ENCODE measurements around the gene SMIM11. TPM values are rescaled to one million over a fixed set of nuclear protein-coding genes. Genes with fewer than 3 reads are reported as not detected.

SMIM11 gene
- total and polyA plus RNA-seq, 2 of the 4 experiments (the other 2 are of a cell fraction): 3.6 to 8.8 TPM

DNA sequence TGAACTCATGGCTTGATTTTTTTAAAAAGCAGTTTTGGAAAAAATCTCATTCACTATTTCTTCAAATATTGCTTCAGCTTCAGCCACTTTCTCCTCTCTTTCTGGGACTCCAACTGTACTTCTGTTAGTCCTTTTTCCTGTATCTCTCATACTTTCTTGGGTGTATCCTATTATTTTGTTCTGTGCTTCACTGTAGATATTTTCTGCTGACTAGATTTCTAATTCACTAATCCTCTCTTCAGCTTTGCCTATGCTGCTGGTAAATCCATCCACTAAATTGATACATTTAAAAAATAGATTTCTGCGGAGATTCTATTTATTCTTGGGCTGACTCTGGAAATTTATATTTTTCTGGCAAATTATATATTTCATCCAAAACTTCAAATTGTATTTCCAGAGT is 16.4 kb upstream of the SMIM11 start:
- Histone ChIP-seq H4K8ac (ENCODE audit: low read depth in 2 of 2, low read length in 2 of 2) (no peak overlapping the region), H3K14ac (replicated peaks; ENCODE audit: low read depth, low read length) (no peak overlapping the region), H4K91ac (ENCODE audit: insufficient read depth, low read depth, low read length) (no peak overlapping the region), H3K18ac (ENCODE audit: low read depth, low read length) (no peak overlapping the region), H2BK20ac (ENCODE audit: low read depth, low read length) (no peak overlapping the region), H2AFZ (replicated peaks; ENCODE audit: low read length, poor library complexity) (no peak overlapping the region), H3K9me1 (ENCODE audit: insufficient read depth, low read length) (no peaks in the 10 kb centered on the region), H3K79me1 (ENCODE audit: low read depth in 1 of 2, low read length in 2 of 2) (no peaks in the 10 kb centered on the region), H3K56ac (ENCODE audit: extremely low read depth, insufficient read depth, low read length) (no peak overlapping the region), H3K4me3 (ENCODE audit: insufficient read depth, low read depth, low read length) (no peak overlapping the region), H3K36me3 (ENCODE audit: control insufficient read depth, insufficient read depth, low read length) (no peaks in the 10 kb centered on the region), H2AK9ac (replicated peaks; ENCODE audit: low read depth, low read length, poor library complexity) (no peak overlapping the region), H3K23ac (ENCODE audit: low read depth, low read length) (no peak overlapping the region), H3K4me2 (ENCODE audit: low read depth, low read length) (no peak overlapping the region), H2BK15ac (ENCODE audit: low read depth, low read length) (no peak overlapping the region), H3K27ac (ENCODE audit: insufficient read depth, low read length) (no peak overlapping the region), H2BK120ac (ENCODE audit: low read depth, low read length) (no peak overlapping the region), H3K9ac (ENCODE audit: low read depth, low read length) (no peak overlapping the region), H3K4me1 (ENCODE audit: control insufficient read depth, insufficient read depth, low read length) (no peaks in the 10 kb centered on the region), H3K4ac (ENCODE audit: low read depth, low read length) (no peak overlapping the region), H3K27me3 (ENCODE audit: control insufficient read depth, insufficient read depth, low read length) (peaks cover 19% of the 10 kb centered on the region), H3K9me3 (ENCODE audit: control insufficient read depth, insufficient read depth, low read length) (peaks cover 4% of the 10 kb centered on the region), H2BK5ac (ENCODE audit: low read depth, low read length, poor library complexity, severe bottlenecking) (no peak overlapping the region), H4K5ac (ENCODE audit: low read depth, low read length) (no peak overlapping the region), H2AK5ac (ENCODE audit: low read depth, low read length) (no peak overlapping the region), H4K20me1 (ENCODE audit: insufficient read depth, low read length) (no peaks in the 10 kb centered on the region)
- ChIA-PET POLR2A (ENCODE audit: unreplicated experiment) (no interaction called here), CTCF (interaction anchor here (1.9 kb wide), 1 partner anchor 11 kb away, joined by 5 read pairs; no protein-coding TSS in a partner anchor)
- BruUV-seq (replicated peaks): no TSS peak
- in situ Hi-C loops (cut with MboI; ENCODE audit: low sequenced_read_pairs) (no loop called here), dilution Hi-C loops (cut with HindIII; ENCODE audit: low sequenced_read_pairs, unreplicated experiment) (no loop called here), intact Hi-C loops (cut with micrococcal nuclease) (no loop called here)
- ATAC-seq (ENCODE audit: low read depth) (no peak), DNase-seq (no peak)
- TF ChIP-seq MXI1 (IDR thresholded peaks at IDR 0.05; ENCODE audit: borderline replicate concordance, low read depth, low read length) (no peak), CEBPB (IDR thresholded peaks at IDR 0.05; ENCODE audit: low read depth, low read length) (no peak), POLR2A (IDR thresholded peaks at IDR 0.05; ENCODE audit: low read depth, low read length) (no peak), RAD21 (IDR thresholded peaks at IDR 0.05; ENCODE audit: low read length) (no peak), MAZ (IDR thresholded peaks at IDR 0.05; ENCODE audit: borderline replicate concordance, low read depth, low read length) (no peak)
- TF ChIP-seq, protein P1, sequence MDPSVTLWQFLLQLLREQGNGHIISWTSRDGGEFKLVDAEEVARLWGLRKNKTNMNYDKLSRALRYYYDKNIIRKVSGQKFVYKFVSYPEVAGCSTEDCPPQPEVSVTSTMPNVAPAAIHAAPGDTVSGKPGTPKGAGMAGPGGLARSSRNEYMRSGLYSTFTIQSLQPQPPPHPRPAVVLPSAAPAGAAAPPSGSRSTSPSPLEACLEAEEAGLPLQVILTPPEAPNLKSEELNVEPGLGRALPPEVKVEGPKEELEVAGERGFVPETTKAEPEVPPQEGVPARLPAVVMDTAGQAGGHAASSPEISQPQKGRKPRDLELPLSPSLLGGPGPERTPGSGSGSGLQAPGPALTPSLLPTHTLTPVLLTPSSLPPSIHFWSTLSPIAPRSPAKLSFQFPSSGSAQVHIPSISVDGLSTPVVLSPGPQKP (IDR thresholded peaks at IDR 0.05; ENCODE audit: borderline replicate concordance, low read depth, low read length): no peak
- WGBS, 2 experiments (ENCODE audit: extremely low coverage in 2 of 2, insufficient read length in 1 of 2): no CpG with 5 or more reads among the region's 1 CpG

All from IMR-90 (cell line).